Activated CD4-positive, alpha-beta T cell treated with anti-CD3 and anti-CD28 coated beads, Interleukin-2, amount 50 U/mL, for 4 hours (primary cell): Measurements from ENCODE around the gene KLF7.
"Not testable (repeated sequence)": the region's sequence is repeated elsewhere in the genome, so short reads cannot be mapped to it uniquely, and the experiment has no call there.

Experiments
- DNase-seq, 2 experiments: peaks; one replicate each; pipeline ENCODE4 v3.0.0-alpha.2; 2020

The KLF7 gene

GRCh38 chr2:207048416-207048815 is 117.3 kb downstream of the KLF7 start:
- DNase-seq, result no peak

GRCh38 chr2:207046724-207047123 is 119.0 kb downstream of the KLF7 start:
- DNase-seq, result peak in 1 of 2 experiments; percentile 5

GRCh38 chr2:207045531-207045930 is 120.2 kb downstream of the KLF7 start:
- DNase-seq, result no peak

GRCh38 chr2:207044379-207045362 is 121.1 kb downstream of the KLF7 start:
- DNase-seq, result no peak

- no peak for DNase-seq
Observed at GRCh38 chr2:207042841-207043240, 122.9 kb downstream of the KLF7 start.

- DNase-seq, result no peak
Observed at GRCh38 chr2:207041786-207042554, 123.8 kb downstream of the KLF7 start.

- no peak for DNase-seq
Observed at GRCh38 chr2:207041279-207041678, 124.5 kb downstream of the KLF7 start.

GRCh38 chr2:207040696-207041095 is 125.1 kb downstream of the KLF7 start:
- DNase-seq, result no peak

GRCh38 chr2:207039225-207039624 is 126.5 kb downstream of the KLF7 start:
- no peak for DNase-seq

- DNase-seq, result no peak
Observed at GRCh38 chr2:207038299-207038698, 127.4 kb downstream of the KLF7 start.

GRCh38 chr2:207037896-207038295 is 127.9 kb downstream of the KLF7 start:
- DNase-seq, result no peak

GRCh38 chr2:207037023-207037422 is 128.7 kb downstream of the KLF7 start:
- DNase-seq, result not testable (repeated sequence)

- no peak for DNase-seq
Observed at GRCh38 chr2:207035875-207036274, 129.9 kb downstream of the KLF7 start.

- no peak for DNase-seq
Observed at GRCh38 chr2:207032490-207032889, 133.3 kb downstream of the KLF7 start.
